ENCODE results near the gene RTBDN. TPM values are rescaled to one million over a fixed set of nuclear protein-coding genes. Genes with fewer than 3 reads are reported as not detected.

Gene RTBDN
- total RNA-seq, 6 experiments from 2014 or later = not detected

GRCh38 chr19:12865746-12866415, 31.5 kb upstream of the RTBDN start:
- no peaks in the 10 kb centered on the region for H3K36me3 ChIP-seq
- no peak for TF ChIP-seq CTCF (IDR thresholded peaks at IDR 0.05)
- DNase-seq = no peak
- intact Hi-C loops (cut with DNase I) = no loop called here
- no peak overlapping the region for H3K27ac ChIP-seq
- H3K9me3 ChIP-seq = no peaks in the 10 kb centered on the region
- no peaks in the 10 kb centered on the region for H3K27me3 ChIP-seq
- ATAC-seq = no peak
- H3K4me1 ChIP-seq = no peaks in the 10 kb centered on the region
- H3K4me3 ChIP-seq = no peak overlapping the region
- 94% methylated on average over 12 of the region's 19 CpGs for WGBS (ENCODE audit: insufficient coverage, low coverage, low lambda C conversion rate, missing lambda C conversion rate)

- H3K9me3 ChIP-seq = no peaks in the 10 kb centered on the region
- TF ChIP-seq CTCF (IDR thresholded peaks at IDR 0.05) = peak; percentile 41 to 56 (median 46)
- TF ChIP-seq POLR2A (IDR thresholded peaks at IDR 0.05) = no peak
- H3K4me1 ChIP-seq = no peaks in the 10 kb centered on the region
- DNase-seq (peak; percentile 58 to 85 (median 69)), ATAC-seq (peak; percentile 76 to 89 (median 88))
- 73% methylated on average over 18 of the region's 34 CpGs for WGBS (ENCODE audit: insufficient coverage, low coverage, low lambda C conversion rate, missing lambda C conversion rate)
- H3K4me3 ChIP-seq = no peak overlapping the region
- H3K27me3 ChIP-seq = no peaks in the 10 kb centered on the region
- intact Hi-C loops (cut with DNase I) = no loop called here
- H3K36me3 ChIP-seq = no peaks in the 10 kb centered on the region
- no peak overlapping the region for H3K27ac ChIP-seq
These were observed 30.6 kb upstream of the RTBDN start for GRCh38 chr19:12864721-12865715.

GRCh38 chr19:12864143-12864542, 29.8 kb upstream of the RTBDN start:
- ATAC-seq = no peak
- 88% methylated on average over 4 of the region's 4 CpGs for WGBS (ENCODE audit: insufficient coverage, low coverage, low lambda C conversion rate, missing lambda C conversion rate)
- intact Hi-C loops (cut with DNase I) = no loop called here
- Histone ChIP-seq H3K27ac (no peak overlapping the region), H3K4me3 (no peak overlapping the region), H3K36me3 (no peaks in the 10 kb centered on the region), H3K27me3 (no peaks in the 10 kb centered on the region), H3K9me3 (no peaks in the 10 kb centered on the region), H3K4me1 (no peaks in the 10 kb centered on the region)
- DNase-seq = no peak
- TF ChIP-seq CTCF (IDR thresholded peaks at IDR 0.05) (no peak), POLR2A (IDR thresholded peaks at IDR 0.05) (no peak)

GRCh38 chr19:12859546-12859945, 25.2 kb upstream of the RTBDN start:
- no peaks in the 10 kb centered on the region for H3K4me1 ChIP-seq
- H3K27me3 ChIP-seq = no peaks in the 10 kb centered on the region
- H3K9me3 ChIP-seq = no peaks in the 10 kb centered on the region
- TF ChIP-seq POLR2A (IDR thresholded peaks at IDR 0.05) (no peak), CTCF (IDR thresholded peaks at IDR 0.05) (no peak)
- ATAC-seq (no peak), DNase-seq (no peak)
- H3K4me3 ChIP-seq = no peak overlapping the region
- H3K27ac ChIP-seq = no peak overlapping the region
- 33% methylated on average over 7 of the region's 7 CpGs for WGBS (ENCODE audit: insufficient coverage, low coverage, low lambda C conversion rate, missing lambda C conversion rate)
- intact Hi-C loops (cut with DNase I) = no loop called here
- no peaks in the 10 kb centered on the region for H3K36me3 ChIP-seq
